HepG2 (cell line): ENCODE data around the gene FRK. TPM values are rescaled to one million over a fixed set of nuclear protein-coding genes. Genes with fewer than 3 reads are reported as not detected.
A peak's percentile ranks its signal among the peaks of the same experiment; 100 is the strongest.

ENCODE experiments used
- AFF4 ChIP-seq: sonication (generic); formaldehyde crosslinking; IDR thresholded peaks from 2 replicates; pipeline ENCODE4 v1.4.0; 2020; ENCODE audit warnings: missing genetic modification reagents
- BHLHE40 ChIP-seq: IDR thresholded peaks from 2 replicates; pipeline ENCODE4 v1.6.1; 2011; ENCODE audit warnings: low read length, improper control_type of control experiment
- CCDC6 ChIP-seq: sonication (generic); formaldehyde crosslinking; IDR thresholded peaks from 2 replicates; pipeline ENCODE4 v1.8.1; 2022; ENCODE audit warnings: mild to moderate bottlenecking, missing genetic modification reagents, moderate library complexity
- DDIT3 ChIP-seq: sonication (generic); formaldehyde crosslinking; IDR thresholded peaks from 2 replicates; pipeline ENCODE4 v1.4.0; 2020; ENCODE audit warnings: mild to moderate bottlenecking, missing genetic modification reagents
- FIP1L1 ChIP-seq: fragments of 200-400 bp; formaldehyde crosslinking; IDR thresholded peaks from 2 replicates; pipeline ENCODE4 v1.6.1; 2018; ENCODE audit warnings: low read depth, mild to moderate bottlenecking, low read length, moderate library complexity, borderline replicate concordance; ENCODE audit not compliant: insufficient read depth
- GABPB1 ChIP-seq: IDR thresholded peaks from 2 replicates; pipeline ENCODE4 v1.6.1; 2016; ENCODE audit warnings: mild to moderate bottlenecking, missing genetic modification reagents, moderate library complexity, missing compliant biosample characterization
- PBX2 ChIP-seq: IDR thresholded peaks from 2 replicates; pipeline ENCODE4 v1.6.1; 2016; ENCODE audit warnings: control low read depth
- SP4 ChIP-seq: sonication (generic); formaldehyde crosslinking; IDR thresholded peaks from 2 replicates; pipeline ENCODE4 v1.8.1; 2023; ENCODE audit warnings: mild to moderate bottlenecking, missing genetic modification reagents
- SPEN ChIP-seq: sonication (generic); formaldehyde crosslinking; IDR thresholded peaks from 2 replicates; pipeline ENCODE4 v1.5.1; 2020; ENCODE audit warnings: low read depth, mild to moderate bottlenecking, missing genetic modification reagents
- TEF ChIP-seq: sonication (generic); formaldehyde crosslinking; IDR thresholded peaks from 2 replicates; pipeline ENCODE4 v1.5.0; 2020; ENCODE audit warnings: missing genetic modification reagents
- TFAP4 ChIP-seq: sonication (generic); IDR thresholded peaks from 2 replicates; pipeline ENCODE4 v1.6.1; 2016; ENCODE audit warnings: low read depth, borderline replicate concordance
- TFDP1 ChIP-seq: IDR thresholded peaks from 2 replicates; pipeline ENCODE4 v1.6.1; 2016; ENCODE audit warnings: missing compliant biosample characterization, missing genetic modification reagents, borderline replicate concordance
- ZNF383 ChIP-seq: sonication (generic); formaldehyde crosslinking; IDR thresholded peaks from 2 replicates; pipeline ENCODE4 v1.4.0; 2020; ENCODE audit warnings: missing genetic modification reagents, mild to moderate bottlenecking, borderline replicate concordance
- ZNF737 ChIP-seq: sonication (generic); formaldehyde crosslinking; IDR thresholded peaks from 2 replicates; pipeline ENCODE4 v1.5.0; 2020; ENCODE audit warnings: missing genetic modification reagents, mild to moderate bottlenecking, borderline replicate concordance
- polyA plus RNA-seq, 8 experiments: library from polyadenylated mRNA; depleted of rRNA in 3 of 8; stranded (reverse) in 7 of 8; unstranded in 1 of 8; fragments of >200 nt; fragmentation: Illumina TruSeq in 4 of 8; extraction: Trizol in 4 of 8; gene quantifications; 2 replicates each; pipeline versions ENCODE4 v1.2.1 to v1.2.3, GENCODE V29; 2011 to 2016; ENCODE audit warnings: low read depth in 4 of 8, missing spikeins in 1 of 8, mixed read lengths in 1 of 8; ENCODE audit not compliant: insufficient read depth in 1 of 8
- total RNA-seq, 5 experiments: library from RNA; depleted of rRNA; stranded (reverse); fragments of >200 nt; fragmentation: Illumina TruSeq; extraction: Trizol; gene quantifications; 2 replicates each; pipeline ENCODE4 v1.2.3, GENCODE V29; 2016; ENCODE audit warnings: low read depth in 1 of 5

FRK gene
- total and polyA plus RNA-seq, 2 of the 13 experiments (the other 11 are each of a cell fraction or from before 2014, with no cell fraction given): 1.3 to 2.9 TPM

GRCh38 chr6:116016846-116017545 is 43.7 kb downstream of the FRK start (continued):
- no peak for TF ChIP-seq AFF4 (CRISPR knock-in tag)
- no peak for TF ChIP-seq TFAP4
- no peak for TF ChIP-seq GABPB1 (CRISPR knock-in tag)
- no peak for TF ChIP-seq TEF (CRISPR knock-in tag)
- no peak for TF ChIP-seq TFDP1 (CRISPR knock-in tag)
- TF ChIP-seq FIP1L1: no peak
- no peak for TF ChIP-seq SPEN (CRISPR knock-in tag)
- TF ChIP-seq DDIT3: no peak
- no peak for TF ChIP-seq ZNF737 (CRISPR knock-in tag)
- no peak for TF ChIP-seq BHLHE40
- no peak for TF ChIP-seq SP4 (CRISPR knock-in tag)
- TF ChIP-seq PBX2 (CRISPR knock-in tag): no peak
- TF ChIP-seq ZNF383 (CRISPR knock-in tag): no peak
- TF ChIP-seq CCDC6 (CRISPR knock-in tag): 0 out of 2 replicates have a peak, but pooled peaks have one; percentile 25
